ENCODE measurements around the gene TTC21A. TPM values are rescaled to one million over a fixed set of nuclear protein-coding genes. Genes with fewer than 3 reads are reported as not detected.

Gene TTC21A
- total RNA-seq, 1 experiment from 2014 or later, result 1.7 TPM

GRCh38 chr3:39106281-39106811 is 1.1 kb upstream of the TTC21A start:
- no peak overlapping the region for H3K27ac ChIP-seq (ENCODE audit: insufficient read length, low read depth, low read length)
- no peak overlapping the region for H4K91ac ChIP-seq (ENCODE audit: insufficient read length, low read depth, low read length)
- DNase-seq, result peak; percentile 27
- no peak for TF ChIP-seq CTCF (conservative IDR thresholded peaks at IDR 0.05)
- no peak overlapping the region for H3K56ac ChIP-seq (ENCODE audit: insufficient read length, low read depth, low read length)
- H2BK120ac ChIP-seq (ENCODE audit: low read depth, low read length, poor library complexity, severe bottlenecking), result no peak overlapping the region
- H3K79me1 ChIP-seq (ENCODE audit: insufficient read depth, low read depth, low read length, poor library complexity, severe bottlenecking), result no peaks in the 10 kb centered on the region
- H2AK5ac ChIP-seq (ENCODE audit: insufficient read length, low read length), result no peak overlapping the region
- 0 out of 2 replicates have a peak overlapping the region, but pooled peaks have one; percentile 23 for H3K14ac ChIP-seq (ENCODE audit: insufficient read depth, low read length)
- H3K9me3 Mint-ChIP-seq, result no peaks in the 10 kb centered on the region
- H3K36me3 Mint-ChIP-seq (ENCODE audit: insufficient read depth in 1 of 3, low read depth in 3 of 3), result no peaks in the 10 kb centered on the region; a peak in 1 of 7 replicates
- no peaks in the 10 kb centered on the region; the same call in 1 of the 2 replicates for H3K79me2 ChIP-seq (ENCODE audit: insufficient read depth, low read length)
- H3K4ac ChIP-seq (ENCODE audit: low read depth, low read length), result no peak overlapping the region
- no peak overlapping the region for H2AFZ ChIP-seq (ENCODE audit: low read length)
- H4K5ac ChIP-seq (ENCODE audit: insufficient read length, low read depth, low read length), result no peak overlapping the region
- H3K23ac ChIP-seq (ENCODE audit: insufficient read length, low read depth, low read length), result no peak overlapping the region
- H4K20me1 ChIP-seq (ENCODE audit: control insufficient read depth, insufficient read depth, insufficient read length), result no peaks in the 10 kb centered on the region
- no CpG with 5 or more reads among the region's 16 CpGs for WGBS (ENCODE audit: extremely low coverage, insufficient read length, low lambda C conversion rate)
- H2BK12ac ChIP-seq (ENCODE audit: insufficient read length, low read depth, low read length), result no peak overlapping the region
- H3K18ac ChIP-seq (ENCODE audit: insufficient read length, low read depth, low read length), result no peak overlapping the region
- peak overlapping the region; percentile 94 to 95 for H3K4me3 Mint-ChIP-seq
- peak overlapping the region; percentile 78 for H3K4me2 ChIP-seq (ENCODE audit: insufficient read depth, insufficient read length, low read length)
- H2BK15ac ChIP-seq (ENCODE audit: low read depth, low read length), result no peak overlapping the region
- peaks cover 15% of the 10 kb centered on the region for H3K23me2 ChIP-seq (ENCODE audit: insufficient read length, low read depth, low read length, poor library complexity, severe bottlenecking)
- no peak overlapping the region for H2BK5ac ChIP-seq (ENCODE audit: insufficient read length, low read length)
- H3K9ac ChIP-seq (ENCODE audit: extremely low read depth, insufficient read length, low read length), result peak overlapping the region; percentile 11
- no peak overlapping the region for H4K8ac ChIP-seq (replicated peaks; ENCODE audit: insufficient read length, low read depth, low read length)
- H3K4me1 Mint-ChIP-seq, result peaks cover 20 to 21% of the 10 kb centered on the region in 2 experiments
- peaks cover 24% of the 10 kb centered on the region for H3K27me3 Mint-ChIP-seq (ENCODE audit: low read depth)
- no peaks in the 10 kb centered on the region for H3K4me1 ChIP-seq (ENCODE audit: insufficient read depth, low read length)
- no peaks in the 10 kb centered on the region for H3K9me3 ChIP-seq (ENCODE audit: control insufficient read depth, low read depth, low read length)
- 0 out of 2 replicates have a peak, but pooled peaks cover 4% of the 10 kb centered on the region for H3K27me3 ChIP-seq (ENCODE audit: insufficient read depth, low read length)
- H3K27ac Mint-ChIP-seq, result peak overlapping the region in 1 of 3 experiments; percentile 94; a peak in 2 of 7 replicates
- no peak overlapping the region for H3T11ph ChIP-seq (ENCODE audit: low read length)
- no peak overlapping the region for H2BK20ac ChIP-seq (ENCODE audit: low read depth, low read length, poor library complexity, severe bottlenecking)
